ENCODE measurements around the gene LCA5.

DNA sequence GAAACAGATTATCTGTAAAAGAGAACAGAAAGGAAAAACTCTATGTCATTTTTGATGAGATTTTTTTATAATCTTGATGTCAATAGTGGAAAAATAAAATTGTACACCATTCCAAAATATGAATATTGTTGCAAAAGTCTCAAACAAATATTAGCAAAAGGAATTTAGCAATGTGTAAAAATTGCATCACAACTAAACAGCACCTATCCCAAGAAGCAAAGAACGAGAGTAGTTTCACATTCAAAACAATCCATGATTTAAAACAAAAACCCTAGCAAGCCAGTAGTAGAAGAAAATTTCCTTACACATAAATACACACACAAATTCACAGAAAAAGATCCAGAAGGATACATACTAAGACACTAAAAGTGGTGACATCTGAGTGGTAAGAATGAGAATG is 38.4 kb downstream of the LCA5 start:
- TF ChIP-seq CTCF (conservative IDR thresholded peaks at IDR 0.05): no peak
- no peak for TF ChIP-seq ZFX (IDR thresholded peaks at IDR 0.05)

All from C4-2B (cell line).